Activated T-cell treated with anti-CD3 and anti-CD28 coated beads, Interleukin-2, amount 50 U/mL, for 48 hours (primary cell): ENCODE results near the gene SS18.
"Not testable (repeated sequence)": the region's sequence is repeated elsewhere in the genome, so short reads cannot be mapped to it uniquely, and the experiment has no call there.

ENCODE experiments used
- DNase-seq, 2 experiments: peaks; one replicate each; pipeline ENCODE4 v3.0.0-alpha.2; 2020

Gene SS18

DNA sequence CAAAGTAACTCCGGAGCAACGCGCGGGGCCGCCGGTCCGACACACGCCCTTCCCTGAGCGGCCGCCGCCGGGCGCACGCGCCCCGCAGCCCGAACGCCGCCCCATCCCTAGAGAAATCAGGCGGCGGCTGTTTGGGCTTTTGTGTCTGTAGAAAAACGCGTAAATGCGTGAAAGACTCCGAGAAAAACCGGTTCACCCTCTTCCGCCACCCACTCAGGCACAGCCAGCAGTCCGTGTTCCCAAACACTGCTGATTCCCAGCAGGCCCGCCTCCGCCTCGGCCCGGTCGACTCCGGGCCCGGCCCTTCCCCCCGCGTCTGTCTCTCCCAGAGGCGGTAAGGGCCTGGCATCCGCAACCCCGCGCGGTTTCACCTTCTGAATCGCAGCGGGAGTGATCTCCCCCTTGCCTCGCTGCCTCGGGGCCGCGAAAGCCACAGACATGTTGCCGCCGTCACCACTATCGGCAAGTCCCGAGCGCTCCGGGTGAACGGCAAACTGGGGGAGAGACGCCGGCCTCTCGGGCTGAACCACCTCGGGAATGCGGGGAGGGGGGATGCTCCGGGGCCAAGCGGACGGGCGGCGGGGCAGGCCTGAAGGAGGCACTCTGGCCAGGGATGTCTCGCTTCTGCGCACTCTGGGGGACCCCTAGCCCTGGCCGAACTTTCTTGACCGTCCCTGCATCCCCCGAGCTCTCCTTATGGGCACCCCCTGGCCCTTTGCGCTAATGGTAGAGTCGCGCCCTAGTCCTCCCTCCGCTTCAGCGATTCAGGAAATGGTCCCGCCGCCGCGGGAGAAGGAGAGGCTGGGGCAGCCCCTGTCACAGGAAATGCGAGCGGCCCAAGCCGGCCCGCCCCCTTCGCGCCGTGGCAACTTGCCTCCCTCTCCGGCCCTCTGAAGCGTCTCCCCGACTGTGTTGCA is at the start of gene SS18:
Gene SS18, minus strand, starts transcription at position 484 of the 917 bp plus-strand sequence. Its CDS starts 44 bp downstream, at position 440.
- peak; percentile 93 to 94 for DNase-seq

GRCh38 chr18:26135548-26135947 is 45.1 kb upstream of the SS18 start:
- no peak for DNase-seq

DNA sequence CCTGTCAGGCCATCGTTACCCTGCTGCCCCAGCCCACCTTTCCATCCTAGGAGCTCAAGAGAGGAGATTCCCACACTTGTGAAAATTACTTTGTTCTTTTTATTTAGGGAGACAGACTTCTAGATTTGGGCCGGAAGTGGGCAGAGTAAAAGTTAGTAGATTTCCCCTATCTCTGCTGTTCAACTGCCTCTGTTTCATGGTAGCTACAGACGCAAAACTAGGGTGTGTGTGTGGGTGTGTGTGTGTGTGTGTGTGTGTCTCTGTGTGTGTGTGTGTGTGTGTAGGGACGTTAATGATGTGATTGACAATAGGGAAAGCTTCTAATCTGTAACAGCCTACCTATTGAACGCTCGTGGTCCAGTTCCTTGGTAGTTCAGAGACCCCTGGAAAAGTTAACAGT is 43.7 kb upstream of the SS18 start:
- no peak for DNase-seq

DNA sequence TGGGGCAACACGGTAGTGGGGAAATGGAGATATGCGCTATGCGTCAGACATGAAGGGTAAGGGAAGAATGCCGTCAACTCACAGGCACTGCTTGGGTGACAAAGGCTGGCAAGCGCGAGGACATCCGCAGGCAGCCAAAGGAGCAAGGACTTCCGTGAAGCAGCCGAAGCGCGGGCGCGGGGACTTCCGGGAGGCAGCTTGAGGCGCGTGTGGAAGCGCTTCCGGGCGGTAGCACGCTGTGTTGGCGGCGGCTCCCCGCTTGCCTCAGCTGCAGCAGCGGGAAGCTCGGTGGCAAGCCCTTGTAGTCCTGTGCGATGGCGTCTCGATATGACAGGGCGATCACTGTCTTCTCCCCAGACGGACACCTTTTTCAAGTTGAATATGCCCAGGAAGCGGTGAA is 43.2 kb upstream of the SS18 start, which contains the start of gene PSMA8:
Gene PSMA8, plus strand, starts transcription at position 218 of the 400 bp plus-strand sequence. Its CDS starts 97 bp downstream, at position 315.
- DNase-seq, result peak; percentile 60 to 68

- DNase-seq, result not testable (repeated sequence)
Observed at GRCh38 chr18:26128192-26128591, 37.8 kb upstream of the SS18 start.

- DNase-seq, result no peak
Observed at GRCh38 chr18:26127786-26128185, 37.4 kb upstream of the SS18 start.

- DNase-seq, result not testable (repeated sequence)
Observed at GRCh38 chr18:26121994-26122393, 31.6 kb upstream of the SS18 start.

- DNase-seq, result no peak
Observed at GRCh38 chr18:26121476-26121875, 31.1 kb upstream of the SS18 start.

DNA sequence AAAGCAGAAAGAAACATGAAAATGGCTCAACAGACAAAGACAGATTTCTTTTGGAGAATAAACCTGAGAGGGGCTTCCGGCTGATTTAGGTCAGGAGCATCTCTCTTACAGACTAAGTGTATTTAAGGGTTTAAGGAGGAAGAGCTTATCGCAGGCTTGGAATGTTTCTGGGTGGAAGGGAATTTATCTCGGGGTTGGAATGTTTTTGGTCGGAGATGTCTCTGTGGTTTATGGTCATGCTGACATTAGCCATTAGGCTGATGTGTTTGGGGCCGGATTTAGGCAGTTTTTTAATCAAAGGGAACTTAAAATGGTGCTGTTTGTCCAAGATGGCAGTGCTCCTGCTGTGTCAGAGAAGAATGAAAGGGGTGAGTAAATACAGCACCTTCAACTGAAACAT is 28.8 kb upstream of the SS18 start:
- DNase-seq, result no peak

GRCh38 chr18:26104035-26104434 is 13.6 kb upstream of the SS18 start:
- DNase-seq, result no peak

DNA sequence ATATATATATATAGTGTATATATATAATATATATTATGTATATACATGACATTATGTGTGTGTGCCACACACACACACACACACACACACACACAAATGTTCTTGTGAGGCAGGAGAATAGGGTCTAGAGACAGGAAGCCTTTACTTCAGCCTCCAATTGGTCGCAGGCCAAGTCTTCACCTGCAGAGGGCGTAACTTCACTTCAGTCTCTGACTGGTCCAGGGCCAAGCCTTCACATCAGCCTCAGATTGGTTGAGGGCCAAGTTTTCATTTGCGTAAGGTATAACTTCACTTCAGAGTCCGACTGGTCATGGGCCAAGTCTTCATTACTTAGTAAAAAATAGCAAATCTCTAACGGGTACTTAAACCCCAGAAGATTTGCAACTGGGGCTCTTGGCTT is 13.2 kb upstream of the SS18 start:
- peak; percentile 55 to 62 for DNase-seq

DNA sequence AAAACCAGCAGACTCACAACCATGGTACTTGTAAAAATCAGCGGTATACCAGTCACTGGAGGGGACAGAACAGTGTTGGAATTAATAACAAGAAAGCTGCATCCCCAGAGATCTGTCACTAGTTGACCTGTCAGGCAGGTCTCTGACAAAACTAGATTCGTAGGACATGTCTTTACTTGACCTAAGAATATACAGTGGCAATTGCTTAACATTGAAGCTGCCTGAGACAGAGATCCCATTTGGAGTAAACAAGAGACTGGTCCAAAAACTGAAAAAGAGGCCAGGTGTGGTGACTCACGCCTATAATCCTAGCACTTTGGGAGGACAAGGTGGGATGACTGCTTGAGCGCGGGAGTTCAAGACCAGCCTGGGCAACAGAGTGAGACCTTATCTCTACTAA is 7.2 kb upstream of the SS18 start:
- no peak for DNase-seq

- no peak for DNase-seq
Observed at GRCh38 chr18:26096852-26097251, 6.4 kb upstream of the SS18 start.

- no peak for DNase-seq
Observed at GRCh38 chr18:26091047-26091630, 726 bp upstream of the SS18 start.

- DNase-seq, result no peak
Observed at GRCh38 chr18:26089293-26090129, 902 bp downstream of the SS18 start.

GRCh38 chr18:26088487-26088886 is 1.9 kb downstream of the SS18 start:
- no peak for DNase-seq

- DNase-seq, result no peak
Observed at GRCh38 chr18:26086959-26087358, 3.5 kb downstream of the SS18 start.

- no peak for DNase-seq
Observed at GRCh38 chr18:26085056-26085455, 5.4 kb downstream of the SS18 start.

DNA sequence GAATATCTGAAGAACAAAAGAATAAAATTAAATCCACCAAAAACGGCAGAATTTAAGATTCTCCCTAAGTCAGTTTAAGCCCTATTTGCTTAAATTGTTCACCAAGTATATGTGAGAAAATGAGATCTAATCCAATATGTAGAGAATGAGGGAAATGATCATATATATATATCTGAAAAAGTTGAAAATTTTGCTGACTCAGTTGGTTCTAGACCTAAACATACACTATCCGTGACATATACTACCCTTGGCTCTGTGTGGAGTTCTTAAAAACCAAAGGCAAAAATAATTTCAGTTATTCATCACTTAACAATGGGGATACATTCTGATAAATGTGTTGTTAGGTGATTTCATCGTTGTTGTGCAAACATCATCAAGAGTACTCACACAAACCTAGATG is 7.3 kb downstream of the SS18 start:
- no peak for DNase-seq

DNA sequence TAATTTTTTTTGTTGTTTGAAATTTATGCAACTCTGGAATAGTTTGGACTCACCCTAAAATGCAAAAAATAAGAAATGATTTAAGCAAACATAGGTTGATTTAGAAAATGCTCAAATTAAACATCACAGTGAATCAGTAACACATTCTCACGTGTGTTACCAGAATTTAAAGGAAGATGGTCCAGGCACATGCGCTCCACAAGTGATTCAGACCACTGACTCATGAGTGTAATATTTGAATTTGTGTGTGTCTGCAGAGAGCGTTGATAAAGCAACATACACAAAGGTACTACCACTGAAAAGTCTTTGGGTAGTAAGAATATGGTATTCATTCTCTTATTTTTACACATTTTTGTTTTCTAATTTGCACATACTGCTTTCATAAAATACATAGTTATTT is 7.9 kb downstream of the SS18 start:
- DNase-seq, result no peak

DNA sequence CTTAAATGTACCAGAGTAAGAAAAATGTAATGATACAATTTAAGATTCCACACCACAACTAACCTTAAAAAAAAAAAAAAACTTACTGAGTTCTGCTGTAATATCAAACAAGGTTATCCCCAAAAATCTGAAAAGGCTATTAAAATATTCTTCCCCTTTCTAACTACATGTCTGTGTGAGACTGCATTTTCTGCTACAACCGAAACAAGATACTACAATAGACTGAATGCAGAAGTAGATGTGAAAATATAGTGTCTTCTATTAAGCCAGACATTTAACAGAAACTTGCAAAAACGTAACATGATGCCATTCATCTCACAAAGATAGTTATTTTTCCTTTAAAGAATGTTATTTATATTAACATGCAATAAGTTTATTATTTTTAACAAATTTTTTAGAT is 16.2 kb downstream of the SS18 start:
- DNase-seq, result no peak

DNA sequence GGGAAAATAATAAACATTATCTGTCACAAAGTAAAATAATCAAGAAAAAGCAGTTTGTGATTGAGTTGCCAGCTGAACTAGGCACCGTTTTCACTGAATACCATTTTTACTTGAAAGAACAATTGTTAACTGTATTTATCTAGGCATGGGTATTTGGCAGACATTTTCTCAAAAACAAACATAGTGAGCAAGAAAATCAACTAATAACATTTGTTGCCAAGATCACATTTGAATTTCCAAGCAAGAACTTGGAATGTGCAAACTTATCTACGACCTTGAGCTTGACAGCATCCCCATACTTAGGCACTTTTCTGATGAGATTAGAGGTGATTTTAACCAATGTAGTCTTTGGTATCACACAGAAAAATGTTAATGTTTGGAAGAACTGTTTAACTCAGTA is 16.7 kb downstream of the SS18 start:
- no peak for DNase-seq

DNA sequence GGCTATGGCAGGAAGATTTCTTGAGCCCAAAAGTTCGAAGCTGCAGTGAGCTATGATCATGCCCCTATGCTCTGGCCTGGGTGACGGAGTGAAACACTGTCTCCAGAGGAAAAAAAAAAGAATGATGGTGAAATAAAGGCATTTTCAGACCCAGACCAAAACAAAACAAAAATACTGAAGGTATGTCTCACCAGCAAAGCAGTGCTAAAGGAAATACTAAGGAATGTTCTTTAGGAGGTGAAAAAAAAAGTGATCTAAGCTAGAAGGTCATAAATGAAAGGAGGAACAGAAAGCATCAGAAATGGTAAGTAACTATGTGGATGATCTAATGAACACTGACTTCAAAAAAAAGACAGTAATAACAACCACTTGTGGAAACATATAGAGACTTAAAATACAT is 18.7 kb downstream of the SS18 start:
- no peak for DNase-seq
